H1 (cell line): ENCODE results near the gene ITGAV. TPM values are rescaled to one million over a fixed set of nuclear protein-coding genes. Genes with fewer than 3 reads are reported as not detected.

Experiments used
- TBP ChIP-seq: IDR thresholded peaks from 2 replicates; pipeline ENCODE4 v1.6.1; 2011; ENCODE audit warnings: low read depth, low read length, improper control_type of control experiment
- polyA plus RNA-seq, 7 experiments: library from polyadenylated mRNA; depleted of rRNA in 3 of 7; stranded (reverse) in 5 of 7; unstranded in 2 of 7; fragments of >200 nt in 5 of 7; fragments of 200-250 nt in 2 of 7; gene quantifications; 1 replicate in 5 of 7; 2 replicates in 1 of 7; 4 replicates in 1 of 7; pipeline versions ENCODE4 v1.2.1 to v1.2.3, GENCODE V29; 2011 to 2013; ENCODE audit warnings: missing spikeins in 2 of 7, mixed read lengths in 2 of 7
- total RNA-seq: library from RNA; stranded (reverse); fragmentation: NEBNext Ultra II Directional; extraction: Animal tissue kit (Norgen Biotek cat#: 25700); gene quantifications from 2 replicates; pipeline ENCODE4 v1.2.1, GENCODE V29; 2021

ITGAV gene
- total and polyA plus RNA-seq, 2 of the 8 experiments (the other 6 are each of a cell fraction or from before 2014, with no cell fraction given): 11.7 to 42.4 TPM

- TF ChIP-seq TBP: no peak
Observed at GRCh38 chr2:186664385-186665043, 74.7 kb downstream of the ITGAV start (continued).
